Measurements from ENCODE around the gene NME1. TPM values are rescaled to one million over a fixed set of nuclear protein-coding genes. Genes with fewer than 3 reads are reported as not detected.
A peak's percentile ranks its signal among the peaks of the same experiment; 100 is the strongest.
"Not testable (repeated sequence)": the region's sequence is repeated elsewhere in the genome, so short reads cannot be mapped to it uniquely, and the experiment has no call there.

The NME1 gene
- polyA plus RNA-seq, 2 of the 4 experiments (the other 2 are of a cell fraction), result 542 to 782 TPM

DNA sequence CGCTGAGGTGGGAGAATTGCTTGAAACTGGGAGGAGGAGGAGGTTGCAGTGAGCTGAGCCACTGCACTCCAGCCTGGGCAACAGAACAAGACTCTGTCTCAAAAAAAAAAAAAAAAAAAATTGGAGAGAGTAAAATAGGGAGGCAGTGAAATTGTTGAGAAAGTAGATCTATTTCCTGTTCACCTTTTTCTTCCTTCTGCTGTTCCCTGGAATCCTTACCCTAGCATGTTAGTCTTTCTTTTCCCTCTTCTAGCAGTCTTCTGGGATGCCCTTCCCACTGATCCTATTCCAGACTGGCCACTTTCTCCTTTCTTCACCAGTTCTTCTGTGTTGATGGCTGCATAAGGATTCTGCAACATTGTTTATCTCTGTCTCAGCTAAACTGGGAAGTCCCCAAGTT is 16.0 kb downstream of the NME1 start (continued):
- TF ChIP-seq ESRRA (IDR thresholded peaks at IDR 0.05; ENCODE audit: borderline replicate concordance, low read length) (no peak), CHD4 (IDR thresholded peaks at IDR 0.05; ENCODE audit: borderline replicate concordance) (no peak), EP300 (IDR thresholded peaks at IDR 0.05) (no peak), RAD21 (conservative IDR thresholded peaks at IDR 0.05 in 1 of 2, IDR thresholded peaks at IDR 0.05 in 1 of 2) (no peak), ZC3H11A (IDR thresholded peaks at IDR 0.05) (no peak), JUN (IDR thresholded peaks at IDR 0.05) (no peak)

DNA sequence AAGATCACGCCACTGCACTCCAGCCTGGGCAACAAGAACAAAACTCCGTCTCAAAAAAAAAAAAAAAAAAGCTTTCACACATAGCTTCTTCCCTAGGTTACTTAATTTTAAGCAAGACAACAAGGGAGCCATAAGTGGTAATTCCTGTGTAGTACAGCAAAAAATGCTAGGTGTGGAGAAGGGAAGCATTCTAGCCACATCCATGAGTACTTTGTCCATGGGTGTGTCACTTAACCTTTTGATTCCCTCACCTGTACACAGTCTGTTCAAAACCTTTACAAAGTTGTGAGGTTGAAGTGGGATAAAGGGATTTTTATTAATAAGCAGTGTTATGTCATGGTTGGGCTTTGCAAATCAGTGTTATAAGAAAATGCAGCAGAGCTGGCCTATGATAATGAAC is 17.4 kb downstream of the NME1 start:
- POLR2A ChIA-PET, result interaction anchor here (0.6 kb wide), 1 partner anchor 54 kb away, joined by 3 read pairs; no protein-coding TSS in a partner anchor
- no peak overlapping the region for H3K27ac ChIP-seq
- DNase-seq (ENCODE audit: low read depth in 1 of 2, low spot score in 1 of 2) (no peak), FAIRE-seq (no peak), ATAC-seq (no peak)
- no peak for TF ChIP-seq MAX (IDR thresholded peaks at IDR 0.05)
- no peak for TF ChIP-seq HEYL (CRISPR knock-in tag; IDR thresholded peaks at IDR 0.05)
- no peak for TF ChIP-seq ATOH8 (CRISPR knock-in tag; IDR thresholded peaks at IDR 0.05; ENCODE audit: low read depth)
- no peak for TF ChIP-seq ZSCAN20 (CRISPR knock-in tag; IDR thresholded peaks at IDR 0.05)
- no peak for TF ChIP-seq FOSB (CRISPR knock-in tag; IDR thresholded peaks at IDR 0.05)
- TF ChIP-seq, protein P1, sequence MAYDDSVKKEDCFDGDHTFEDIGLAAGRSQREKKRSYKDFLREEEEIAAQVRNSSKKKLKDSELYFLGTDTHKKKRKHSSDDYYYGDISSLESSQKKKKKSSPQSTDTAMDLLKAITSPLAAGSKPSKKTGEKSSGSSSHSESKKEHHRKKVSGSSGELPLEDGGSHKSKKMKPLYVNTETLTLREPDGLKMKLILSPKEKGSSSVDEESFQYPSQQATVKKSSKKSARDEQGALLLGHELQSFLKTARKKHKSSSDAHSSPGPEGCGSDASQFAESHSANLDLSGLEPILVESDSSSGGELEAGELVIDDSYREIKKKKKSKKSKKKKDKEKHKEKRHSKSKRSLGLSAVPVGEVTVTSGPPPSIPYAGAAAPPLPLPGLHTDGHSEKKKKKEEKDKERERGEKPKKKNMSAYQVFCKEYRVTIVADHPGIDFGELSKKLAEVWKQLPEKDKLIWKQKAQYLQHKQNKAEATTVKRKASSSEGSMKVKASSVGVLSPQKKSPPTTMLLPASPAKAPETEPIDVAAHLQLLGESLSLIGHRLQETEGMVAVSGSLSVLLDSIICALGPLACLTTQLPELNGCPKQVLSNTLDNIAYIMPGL (CRISPR knock-in tag; IDR thresholded peaks at IDR 0.05; ENCODE audit: borderline replicate concordance), result no peak
- TF ChIP-seq NPAS2 (CRISPR knock-in tag; IDR thresholded peaks at IDR 0.05; ENCODE audit: borderline replicate concordance), result no peak
- no peak for TF ChIP-seq TFCP2L1 (CRISPR knock-in tag; IDR thresholded peaks at IDR 0.05)
- no peak for TF ChIP-seq CBX8 (IDR thresholded peaks at IDR 0.05)
- no peak for TF ChIP-seq MYC (IDR thresholded peaks at IDR 0.05; ENCODE audit: borderline replicate concordance, low read length)
- CTCF ChIA-PET, result interaction anchor here (0.8 to 1.7 kb wide), 6 partner anchors 9 to 329 kb away, joined by 3 to 5 read pairs (median 3); no protein-coding TSS in a partner anchor
- WGBS (ENCODE audit: missing lambda C conversion rate), result 86% methylated on average over 2 of the region's 2 CpGs
- no peak overlapping the region for H3K4me2 ChIP-seq
- H3K9me3 ChIP-seq, result no peaks in the 10 kb centered on the region
- peaks cover 15% of the 10 kb centered on the region for H3K4me1 ChIP-seq
- H3K4me3 ChIP-seq, result no peak overlapping the region

DNA sequence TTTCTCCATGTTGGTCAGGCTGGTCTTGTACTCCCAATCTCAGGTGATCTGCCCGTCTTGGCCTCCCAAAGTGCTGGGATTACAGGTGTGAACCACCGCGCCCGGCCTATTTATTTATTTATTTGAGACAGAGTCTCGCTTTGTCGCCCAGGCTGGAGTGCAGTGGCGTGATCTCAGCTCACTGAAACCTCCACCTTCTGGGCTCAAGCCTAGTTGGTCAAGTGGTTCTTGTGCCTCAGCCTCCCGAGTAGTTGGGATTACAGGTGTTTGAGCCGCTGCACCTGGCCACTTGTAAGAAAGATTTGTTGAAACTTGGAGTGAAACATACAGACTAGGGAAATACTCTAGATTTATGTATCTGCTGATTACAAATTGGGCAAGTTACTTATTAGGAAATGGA is 18.7 kb downstream of the NME1 start:
- H3K4me3 ChIP-seq; H3K4me2 ChIP-seq; FAIRE-seq; H3K27ac ChIP-seq; ATAC-seq; H3K9me3 ChIP-seq; CTCF ChIA-PET; DNase-seq (ENCODE audit: low read depth in 1 of 2, low spot score in 1 of 2): not testable (repeated sequence)
- H3K4me1 ChIP-seq, result peaks cover 15% of the 10 kb centered on the region
- 94% methylated on average over 9 of the region's 9 CpGs for WGBS (ENCODE audit: missing lambda C conversion rate)
- TF ChIP-seq, protein P2, sequence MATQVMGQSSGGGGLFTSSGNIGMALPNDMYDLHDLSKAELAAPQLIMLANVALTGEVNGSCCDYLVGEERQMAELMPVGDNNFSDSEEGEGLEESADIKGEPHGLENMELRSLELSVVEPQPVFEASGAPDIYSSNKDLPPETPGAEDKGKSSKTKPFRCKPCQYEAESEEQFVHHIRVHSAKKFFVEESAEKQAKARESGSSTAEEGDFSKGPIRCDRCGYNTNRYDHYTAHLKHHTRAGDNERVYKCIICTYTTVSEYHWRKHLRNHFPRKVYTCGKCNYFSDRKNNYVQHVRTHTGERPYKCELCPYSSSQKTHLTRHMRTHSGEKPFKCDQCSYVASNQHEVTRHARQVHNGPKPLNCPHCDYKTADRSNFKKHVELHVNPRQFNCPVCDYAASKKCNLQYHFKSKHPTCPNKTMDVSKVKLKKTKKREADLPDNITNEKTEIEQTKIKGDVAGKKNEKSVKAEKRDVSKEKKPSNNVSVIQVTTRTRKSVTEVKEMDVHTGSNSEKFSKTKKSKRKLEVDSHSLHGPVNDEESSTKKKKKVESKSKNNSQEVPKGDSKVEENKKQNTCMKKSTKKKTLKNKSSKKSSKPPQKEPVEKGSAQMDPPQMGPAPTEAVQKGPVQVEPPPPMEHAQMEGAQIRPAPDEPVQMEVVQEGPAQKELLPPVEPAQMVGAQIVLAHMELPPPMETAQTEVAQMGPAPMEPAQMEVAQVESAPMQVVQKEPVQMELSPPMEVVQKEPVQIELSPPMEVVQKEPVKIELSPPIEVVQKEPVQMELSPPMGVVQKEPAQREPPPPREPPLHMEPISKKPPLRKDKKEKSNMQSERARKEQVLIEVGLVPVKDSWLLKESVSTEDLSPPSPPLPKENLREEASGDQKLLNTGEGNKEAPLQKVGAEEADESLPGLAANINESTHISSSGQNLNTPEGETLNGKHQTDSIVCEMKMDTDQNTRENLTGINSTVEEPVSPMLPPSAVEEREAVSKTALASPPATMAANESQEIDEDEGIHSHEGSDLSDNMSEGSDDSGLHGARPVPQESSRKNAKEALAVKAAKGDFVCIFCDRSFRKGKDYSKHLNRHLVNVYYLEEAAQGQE (IDR thresholded peaks at IDR 0.05), result 0 out of 2 replicates have a peak, but pooled peaks have one; percentile 5
- POLR2A ChIA-PET, result interaction anchor here (0.6 kb wide), 1 partner anchor 28 kb away, joined by 3 read pairs; no protein-coding TSS in a partner anchor
